Effector memory CD8-positive, alpha-beta T cell (primary cell): ENCODE measurements around the gene AKT3.

Source experiments
- ATAC-seq: fragments of 150-1000 bp; cut with Tn5 transposase; replicated peaks from 2 replicates; pipeline ENCODE4 v1.10.0; 2021; ENCODE audit warnings: mild to moderate bottlenecking, moderate library complexity
- DNase-seq, 3 experiments: peaks; one replicate each; pipeline ENCODE4 v3.0.0; 2021
- H3K27ac Mint-ChIP-seq, 2 donors: one replicate each; pipeline ENCODE4 v1.8.0; 2022; ENCODE audit warnings: mild to moderate bottlenecking in 2 of 2, mixed read lengths in 2 of 2, moderate library complexity in 2 of 2
- H3K27me3 Mint-ChIP-seq, 2 donors: one replicate each; pipeline ENCODE4 v1.8.0; 2022; ENCODE audit warnings: mixed read lengths in 2 of 2
- H3K36me3 Mint-ChIP-seq: one replicate; pipeline ENCODE4 v1.8.0; 2022; ENCODE audit warnings: mild to moderate bottlenecking, moderate library complexity, mixed read lengths; ENCODE audit not compliant: insufficient read depth
- H3K4me1 Mint-ChIP-seq, 2 donors: one replicate each; pipeline ENCODE4 v1.8.0; 2022; ENCODE audit warnings: low read depth in 2 of 2, mixed read lengths in 2 of 2
- H3K4me3 Mint-ChIP-seq, 2 donors: one replicate each; pipeline ENCODE4 v1.8.0; 2022; ENCODE audit warnings: mild to moderate bottlenecking in 2 of 2, mixed read lengths in 2 of 2, moderate library complexity in 2 of 2
- H3K9me3 Mint-ChIP-seq, 2 donors: one replicate each; pipeline ENCODE4 v1.8.0; 2022; ENCODE audit warnings: mixed read lengths in 2 of 2

The AKT3 gene

GRCh38 chr1:243748706-243749283 lies 101.2 kb downstream of the AKT3 start:
- ATAC-seq: peak; percentile 100
- peak; percentile 28 to 37 (median 31) for DNase-seq
- H3K27me3 Mint-ChIP-seq: no peaks in the 10 kb centered on the region
- peak overlapping the region; percentile 8 to 79 for H3K27ac Mint-ChIP-seq
- H3K9me3 Mint-ChIP-seq: no peaks in the 10 kb centered on the region
- no peaks in the 10 kb centered on the region for H3K36me3 Mint-ChIP-seq
- H3K4me3 Mint-ChIP-seq: no peak overlapping the region
- H3K4me1 Mint-ChIP-seq: peaks cover 7 to 36% of the 10 kb centered on the region in 2 donors

- DNase-seq: no peak
- H3K27ac Mint-ChIP-seq: no peak overlapping the region
- H3K36me3 Mint-ChIP-seq: no peaks in the 10 kb centered on the region
- H3K4me3 Mint-ChIP-seq: no peak overlapping the region
- no peak for ATAC-seq
- peaks cover 7 to 31% of the 10 kb centered on the region in 2 donors for H3K4me1 Mint-ChIP-seq
- no peaks in the 10 kb centered on the region for H3K27me3 Mint-ChIP-seq
- no peaks in the 10 kb centered on the region for H3K9me3 Mint-ChIP-seq
Observed at GRCh38 chr1:243748227-243748626, 101.8 kb downstream of the AKT3 start.

- ATAC-seq (no peak), DNase-seq (no peak)
- Mint-ChIP-seq H3K9me3 (no peaks in the 10 kb centered on the region), H3K27ac (peak overlapping the region in 1 of 2 donors; percentile 39), H3K4me3 (no peak overlapping the region), H3K36me3 (no peaks in the 10 kb centered on the region), H3K27me3 (no peaks in the 10 kb centered on the region), H3K4me1 (peaks cover 14 to 28% of the 10 kb centered on the region in 2 donors)
Observed at GRCh38 chr1:243746751-243747150, 103.3 kb downstream of the AKT3 start.

- H3K27me3 Mint-ChIP-seq: no peaks in the 10 kb centered on the region
- H3K9me3 Mint-ChIP-seq: no peaks in the 10 kb centered on the region
- DNase-seq: no peak
- no peaks in the 10 kb centered on the region for H3K36me3 Mint-ChIP-seq
- no peak overlapping the region for H3K4me3 Mint-ChIP-seq
- peaks cover 12 to 21% of the 10 kb centered on the region in 2 donors for H3K4me1 Mint-ChIP-seq
- no peak for ATAC-seq
- H3K27ac Mint-ChIP-seq: no peak overlapping the region
Observed at GRCh38 chr1:243745356-243745755, 104.7 kb downstream of the AKT3 start.

GRCh38 chr1:243742819-243743218 lies 107.2 kb downstream of the AKT3 start:
- Mint-ChIP-seq H3K4me1 (peaks cover 17% of the 10 kb centered on the region in 2 donors), H3K4me3 (no peak overlapping the region), H3K27me3 (no peaks in the 10 kb centered on the region), H3K27ac (no peak overlapping the region), H3K9me3 (no peaks in the 10 kb centered on the region), H3K36me3 (no peaks in the 10 kb centered on the region)
- DNase-seq: no peak
- no peak for ATAC-seq

- Mint-ChIP-seq H3K27me3 (no peaks in the 10 kb centered on the region), H3K27ac (no peak overlapping the region), H3K4me3 (no peak overlapping the region), H3K36me3 (no peaks in the 10 kb centered on the region), H3K9me3 (no peaks in the 10 kb centered on the region), H3K4me1 (peaks cover 20 to 30% of the 10 kb centered on the region in 2 donors)
- no peak for ATAC-seq
- DNase-seq: no peak
Observed at GRCh38 chr1:243740255-243740999, 109.6 kb downstream of the AKT3 start.

- no peaks in the 10 kb centered on the region for H3K27me3 Mint-ChIP-seq
- H3K4me1 Mint-ChIP-seq: peaks cover 21 to 30% of the 10 kb centered on the region in 2 donors
- no peaks in the 10 kb centered on the region for H3K9me3 Mint-ChIP-seq
- H3K4me3 Mint-ChIP-seq: no peak overlapping the region
- ATAC-seq: no peak
- H3K27ac Mint-ChIP-seq: no peak overlapping the region
- H3K36me3 Mint-ChIP-seq: no peaks in the 10 kb centered on the region
- DNase-seq: no peak
Observed at GRCh38 chr1:243739335-243740003, 110.6 kb downstream of the AKT3 start.

- Mint-ChIP-seq H3K27me3 (no peaks in the 10 kb centered on the region), H3K9me3 (no peaks in the 10 kb centered on the region)
Observed at GRCh38 chr1:243738020-243738419, 112.0 kb downstream of the AKT3 start.

GRCh38 chr1:243735457-243735856 lies 114.6 kb downstream of the AKT3 start:
- no peak for DNase-seq
- Mint-ChIP-seq H3K4me1 (peaks cover 29 to 39% of the 10 kb centered on the region in 2 donors), H3K27me3 (no peaks in the 10 kb centered on the region), H3K27ac (no peak overlapping the region), H3K9me3 (no peaks in the 10 kb centered on the region), H3K36me3 (no peaks in the 10 kb centered on the region), H3K4me3 (no peak overlapping the region)
- no peak for ATAC-seq

More at GRCh38 chr1:243738020-243738419, 112.0 kb downstream of the AKT3 start:
- H3K36me3 Mint-ChIP-seq: no peaks in the 10 kb centered on the region
- ATAC-seq: no peak
- H3K4me1 Mint-ChIP-seq: peaks cover 19 to 26% of the 10 kb centered on the region in 2 donors
- DNase-seq: no peak
- H3K4me3 Mint-ChIP-seq: no peak overlapping the region
- no peak overlapping the region for H3K27ac Mint-ChIP-seq

- H3K27ac Mint-ChIP-seq: no peak overlapping the region
- no peaks in the 10 kb centered on the region for H3K36me3 Mint-ChIP-seq
- ATAC-seq (no peak), DNase-seq (no peak)
- peaks cover 30 to 40% of the 10 kb centered on the region in 2 donors for H3K4me1 Mint-ChIP-seq
- H3K9me3 Mint-ChIP-seq: no peaks in the 10 kb centered on the region
- no peak overlapping the region for H3K4me3 Mint-ChIP-seq
- no peaks in the 10 kb centered on the region for H3K27me3 Mint-ChIP-seq
Observed at GRCh38 chr1:243734308-243734695, 115.7 kb downstream of the AKT3 start.

- Mint-ChIP-seq H3K4me1 (peaks cover 34 to 45% of the 10 kb centered on the region in 2 donors), H3K4me3 (no peak overlapping the region), H3K9me3 (no peaks in the 10 kb centered on the region), H3K36me3 (no peaks in the 10 kb centered on the region), H3K27ac (no peak overlapping the region), H3K27me3 (no peaks in the 10 kb centered on the region)
- DNase-seq (no peak), ATAC-seq (no peak)
Observed at GRCh38 chr1:243733670-243734307, 116.3 kb downstream of the AKT3 start.

- H3K4me3 Mint-ChIP-seq: no peak overlapping the region
- H3K36me3 Mint-ChIP-seq: no peaks in the 10 kb centered on the region
- ATAC-seq: no peak
- DNase-seq: no peak
- H3K4me1 Mint-ChIP-seq: peaks cover 38 to 43% of the 10 kb centered on the region in 2 donors
- no peaks in the 10 kb centered on the region for H3K27me3 Mint-ChIP-seq
- H3K27ac Mint-ChIP-seq: peak overlapping the region in 1 of 2 donors; percentile 52
- no peaks in the 10 kb centered on the region for H3K9me3 Mint-ChIP-seq
Observed at GRCh38 chr1:243732637-243733036, 117.4 kb downstream of the AKT3 start.

GRCh38 chr1:243731974-243732625 lies 117.9 kb downstream of the AKT3 start:
- no peak overlapping the region for H3K4me3 Mint-ChIP-seq
- peaks cover 37 to 40% of the 10 kb centered on the region in 2 donors for H3K4me1 Mint-ChIP-seq
- peak overlapping the region in 1 of 2 donors; percentile 52 for H3K27ac Mint-ChIP-seq
- H3K9me3 Mint-ChIP-seq: no peaks in the 10 kb centered on the region
- no peaks in the 10 kb centered on the region for H3K27me3 Mint-ChIP-seq
- no peak for ATAC-seq
- no peaks in the 10 kb centered on the region for H3K36me3 Mint-ChIP-seq
- no peak for DNase-seq
